B cell (primary cell): ENCODE measurements around the gene MPC1.

ENCODE experiments used
- EZH2 ChIP-seq: IDR thresholded peaks from 2 replicates; pipeline ENCODE4 v1.6.1; 2012; ENCODE audit warnings: borderline replicate concordance, low read depth, mild to moderate bottlenecking, moderate library complexity, low read length; ENCODE audit not compliant: insufficient read depth, poor library complexity, severe bottlenecking
- TF ChIP-seq, protein P1 (sequence below): fragments of 200-600 bp; IDR thresholded peaks from one replicate; pipeline ENCODE4 v1.8.0; 2022; ENCODE audit warnings: antibody characterized with exemption, mild to moderate bottlenecking

- no peak for TF ChIP-seq EZH2
- TF ChIP-seq, protein P1, sequence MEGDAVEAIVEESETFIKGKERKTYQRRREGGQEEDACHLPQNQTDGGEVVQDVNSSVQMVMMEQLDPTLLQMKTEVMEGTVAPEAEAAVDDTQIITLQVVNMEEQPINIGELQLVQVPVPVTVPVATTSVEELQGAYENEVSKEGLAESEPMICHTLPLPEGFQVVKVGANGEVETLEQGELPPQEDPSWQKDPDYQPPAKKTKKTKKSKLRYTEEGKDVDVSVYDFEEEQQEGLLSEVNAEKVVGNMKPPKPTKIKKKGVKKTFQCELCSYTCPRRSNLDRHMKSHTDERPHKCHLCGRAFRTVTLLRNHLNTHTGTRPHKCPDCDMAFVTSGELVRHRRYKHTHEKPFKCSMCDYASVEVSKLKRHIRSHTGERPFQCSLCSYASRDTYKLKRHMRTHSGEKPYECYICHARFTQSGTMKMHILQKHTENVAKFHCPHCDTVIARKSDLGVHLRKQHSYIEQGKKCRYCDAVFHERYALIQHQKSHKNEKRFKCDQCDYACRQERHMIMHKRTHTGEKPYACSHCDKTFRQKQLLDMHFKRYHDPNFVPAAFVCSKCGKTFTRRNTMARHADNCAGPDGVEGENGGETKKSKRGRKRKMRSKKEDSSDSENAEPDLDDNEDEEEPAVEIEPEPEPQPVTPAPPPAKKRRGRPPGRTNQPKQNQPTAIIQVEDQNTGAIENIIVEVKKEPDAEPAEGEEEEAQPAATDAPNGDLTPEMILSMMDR: no peak
These were observed 35.8 kb downstream of the MPC1 start for GRCh38 chr6:166346965-166347364.
